H1 (cell line): ENCODE measurements around the gene RIMS1. TPM values are rescaled to one million over a fixed set of nuclear protein-coding genes. Genes with fewer than 3 reads are reported as not detected.

Experiments
- KDM1A ChIP-seq: fragments of 200-600, 300-600 bp; sonication (generic); IDR thresholded peaks from 2 replicates; pipeline ENCODE4 v1.7.1; 2016; ENCODE audit warnings: mild to moderate bottlenecking, low read length, borderline replicate concordance
- polyA plus RNA-seq, 7 experiments: library from polyadenylated mRNA; depleted of rRNA in 3 of 7; stranded (reverse) in 5 of 7; unstranded in 2 of 7; fragments of >200 nt in 5 of 7; fragments of 200-250 nt in 2 of 7; gene quantifications; 1 replicate in 5 of 7; 2 replicates in 1 of 7; 4 replicates in 1 of 7; pipeline versions ENCODE4 v1.2.1 to v1.2.3, GENCODE V29; 2011 to 2013; ENCODE audit warnings: missing spikeins in 2 of 7, mixed read lengths in 2 of 7
- total RNA-seq: library from RNA; stranded (reverse); fragmentation: NEBNext Ultra II Directional; extraction: Animal tissue kit (Norgen Biotek cat#: 25700); gene quantifications from 2 replicates; pipeline ENCODE4 v1.2.1, GENCODE V29; 2021

The RIMS1 gene
- total and polyA plus RNA-seq, 2 of the 8 experiments (the other 6 are each of a cell fraction or from before 2014, with no cell fraction given), result 0.63 to 2.3 TPM

DNA sequence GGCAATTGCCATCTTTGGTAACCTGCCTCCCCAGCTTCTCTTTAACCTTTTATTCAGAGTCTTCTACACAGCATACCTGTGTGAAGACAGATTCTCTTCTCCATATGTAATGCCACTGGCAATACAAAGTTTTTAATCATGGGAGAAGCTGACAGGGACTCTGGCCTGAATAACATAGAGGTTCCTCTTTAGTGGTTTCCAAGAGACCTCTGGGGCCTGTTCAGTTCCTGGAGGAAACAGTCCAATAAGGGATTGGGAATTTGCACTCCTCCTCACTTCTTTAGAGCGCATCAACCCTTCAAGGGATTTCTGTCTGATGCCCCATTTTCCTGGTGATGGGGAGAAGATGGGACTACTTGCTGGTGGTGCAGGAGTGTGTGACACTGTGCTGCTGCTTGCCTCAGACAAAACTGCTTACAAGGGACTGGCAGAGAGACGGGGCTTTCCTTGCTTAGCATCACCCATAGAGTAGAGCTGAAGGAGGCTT lies 1.4 kb downstream of the RIMS1 start (continued):
- no peak for TF ChIP-seq KDM1A
